Natural killer cell (primary cell): ENCODE data around the gene CCDC77. TPM values are rescaled to one million over a fixed set of nuclear protein-coding genes. Genes with fewer than 3 reads are reported as not detected.

Experiments used
- ATAC-seq, 3 donors: fragments of 150-1000 bp in 2 of 3; fragments of 200-7000 bp in 1 of 3; cut with Tn5 transposase; 1 replicate in 1 of 3; 2 replicates in 2 of 3; pipeline ENCODE4 v1.10.0; 2021; ENCODE audit warnings: mild to moderate bottlenecking in 2 of 3, moderate library complexity in 2 of 3
- DNase-seq, 2 donors: peaks; one replicate each; pipeline versions ENCODE4 v3.0.0 to v3.0.0-alpha.2; 2013 to 2021; ENCODE audit warnings: mixed read lengths in 1 of 2
- H3K27ac ChIP-seq: one replicate; pipeline ENCODE4 v1.5.1; 2013; ENCODE audit warnings: mild to moderate bottlenecking, low read length
- H3K27me3 ChIP-seq: one replicate; pipeline ENCODE4 v1.6.1; 2013; ENCODE audit warnings: low read length; ENCODE audit not compliant: control insufficient read depth, insufficient read depth
- H3K36me3 ChIP-seq: one replicate; pipeline ENCODE4 v1.6.1; 2013; ENCODE audit warnings: low read length; ENCODE audit not compliant: control insufficient read depth, insufficient read depth
- H3K4me1 ChIP-seq: one replicate; pipeline ENCODE4 v1.6.1; 2013; ENCODE audit warnings: low read length; ENCODE audit not compliant: control insufficient read depth, insufficient read depth
- H3K4me3 ChIP-seq: one replicate; pipeline ENCODE4 v1.5.1; 2013; ENCODE audit warnings: low read length
- H3K9me3 ChIP-seq: one replicate; pipeline ENCODE4 v1.6.1; 2013; ENCODE audit warnings: low read length; ENCODE audit not compliant: control insufficient read depth, insufficient read depth
- H3K27ac Mint-ChIP-seq, 2 donors: one replicate each; pipeline ENCODE4 v1.8.0; 2022; ENCODE audit warnings: mild to moderate bottlenecking in 2 of 2, mixed read lengths in 2 of 2, moderate library complexity in 1 of 2
- H3K27me3 Mint-ChIP-seq, 2 donors: one replicate each; pipeline ENCODE4 v1.8.0; 2022; ENCODE audit warnings: low read depth in 2 of 2, mixed read lengths in 2 of 2
- H3K36me3 Mint-ChIP-seq: one replicate; pipeline ENCODE4 v1.8.0; 2022; ENCODE audit warnings: mixed read lengths
- H3K4me1 Mint-ChIP-seq, 2 donors: one replicate each; pipeline ENCODE4 v1.8.0; 2022; ENCODE audit warnings: mixed read lengths in 2 of 2
- H3K4me3 Mint-ChIP-seq: one replicate; pipeline ENCODE4 v1.8.0; 2022; ENCODE audit warnings: mild to moderate bottlenecking, moderate library complexity, mixed read lengths
- H3K9me3 Mint-ChIP-seq, 2 donors: one replicate each; pipeline ENCODE4 v1.8.0; 2022; ENCODE audit warnings: mixed read lengths in 2 of 2
- CTCF ChIP-seq: fragments of 200-600 bp; IDR thresholded peaks from one replicate; pipeline ENCODE4 v1.8.0; 2022; ENCODE audit warnings: antibody characterized with exemption
- WGBS: methylation state at CpG from one replicate; pipeline ENCODE4 v1.1.7; 2013; ENCODE audit warnings: missing lambda C conversion rate; ENCODE audit not compliant: insufficient coverage; 5-methylcytosine and 5-hydroxymethylcytosine counted together
- intact Hi-C: fragments of 100-400 bp; cut with micrococcal nuclease; formaldehyde crosslinking; loops from one replicate; pipeline ENCODE4 v1.14.2; 2022
- total RNA-seq, 4 donors: library from RNA; stranded (reverse); fragments of 120-200 nt in 1 of 4; gene quantifications; one replicate each; pipeline versions ENCODE4 v1.2.3 to v1.2.4, GENCODE V29; 2013 to 2022

The CCDC77 gene
- total RNA-seq, 3 donors from 2014 or later (not counting 1 experiment from before 2014, with no cell fraction given), result 10.9 to 18.5 (median 15.1) TPM

GRCh38 chr12:484096-484495 lies 82.7 kb downstream of the CCDC77 start:
- WGBS, result 76% methylated on average over 11 of the region's 11 CpGs
- Histone ChIP-seq H3K4me3 (no peak overlapping the region), H3K27me3 (peaks cover 2% of the 10 kb centered on the region), H3K4me1 (no peaks in the 10 kb centered on the region), H3K27ac (no peak overlapping the region), H3K36me3 (no peaks in the 10 kb centered on the region), H3K9me3 (no peaks in the 10 kb centered on the region)
- DNase-seq, result no peak
- H3K36me3 Mint-ChIP-seq, result no peaks in the 10 kb centered on the region
- no peak for ATAC-seq
- H3K9me3 Mint-ChIP-seq, result no peaks in the 10 kb centered on the region
- H3K4me3 Mint-ChIP-seq, result no peak overlapping the region
- H3K4me1 Mint-ChIP-seq, result no peaks in the 10 kb centered on the region
- peaks cover 30 to 52% of the 10 kb centered on the region in 2 donors for H3K27me3 Mint-ChIP-seq
- no peak overlapping the region for H3K27ac Mint-ChIP-seq
- intact Hi-C loops, result no loop called here
- no peak for TF ChIP-seq CTCF

GRCh38 chr12:490260-490659 lies 88.8 kb downstream of the CCDC77 start:
- Histone ChIP-seq H3K4me3 (no peak overlapping the region), H3K27ac (no peak overlapping the region), H3K27me3 (peaks cover 2% of the 10 kb centered on the region), H3K4me1 (no peaks in the 10 kb centered on the region), H3K9me3 (no peaks in the 10 kb centered on the region), H3K36me3 (no peaks in the 10 kb centered on the region)
- Mint-ChIP-seq H3K4me1 (no peaks in the 10 kb centered on the region), H3K36me3 (no peaks in the 10 kb centered on the region), H3K27ac (no peak overlapping the region), H3K4me3 (no peak overlapping the region), H3K27me3 (peaks cover 15 to 48% of the 10 kb centered on the region in 2 donors), H3K9me3 (no peaks in the 10 kb centered on the region)
- intact Hi-C loops, result no loop called here
- no peak for ATAC-seq
- no peak for DNase-seq
- TF ChIP-seq CTCF, result no peak

Other genes starting within 250 kb of the CCDC77 start
- under 1 TPM in 2 of 3 donors, not detected in 1; 0.54 to 0.70 TPM for gene SLC6A12, start 187.5 kb upstream of the CCDC77 start, total RNA-seq
- 1 to 10 TPM in 1 of 3 donors, under 1 TPM in 1, not detected in 1; 0.79 to 2.2 TPM for gene SLC6A13, start 138.8 kb upstream of the CCDC77 start, total RNA-seq
- 100 to 1,000 TPM; 175 to 194 (median 184) TPM for gene KDM5A, start 12.3 kb upstream of the CCDC77 start, total RNA-seq
- 1 to 10 TPM in 1 of 3 donors, under 1 TPM in 1, not detected in 1; 0.93 to 4.2 TPM for gene B4GALNT3, start 58.3 kb downstream of the CCDC77 start, total RNA-seq